Gastroesophageal sphincter (tissue), 3 donors: ENCODE measurements around the gene TOX2.

Source experiments
- CTCF ChIP-seq, 4 experiments: fragments of 200-600 bp in 2 of 4; fragments of 450-650 bp in 2 of 4; sonication (generic) in 1 of 4; IDR thresholded peaks; one replicate each; pipeline ENCODE4 v1.5.1; 2017 to 2019; ENCODE audit warnings: antibody characterized with exemption in 4 of 4, mild to moderate bottlenecking in 2 of 4, moderate library complexity in 2 of 4
- POLR2A ChIP-seq, 2 donors: fragments of 450-650 bp; IDR thresholded peaks; one replicate each; pipeline ENCODE4 v1.6.1; 2017; ENCODE audit warnings: antibody characterized with exemption in 2 of 2, mild to moderate bottlenecking in 2 of 2, moderate library complexity in 1 of 2

GRCh38 chr20:43938017-43938655, 23.5 kb downstream of the TOX2 start:
- TF ChIP-seq CTCF (IDR thresholded peaks at IDR 0.05), result no peak
- TF ChIP-seq POLR2A (IDR thresholded peaks at IDR 0.05), result no peak
